Measurements from ENCODE around the gene REM1.

The REM1 gene

DNA sequence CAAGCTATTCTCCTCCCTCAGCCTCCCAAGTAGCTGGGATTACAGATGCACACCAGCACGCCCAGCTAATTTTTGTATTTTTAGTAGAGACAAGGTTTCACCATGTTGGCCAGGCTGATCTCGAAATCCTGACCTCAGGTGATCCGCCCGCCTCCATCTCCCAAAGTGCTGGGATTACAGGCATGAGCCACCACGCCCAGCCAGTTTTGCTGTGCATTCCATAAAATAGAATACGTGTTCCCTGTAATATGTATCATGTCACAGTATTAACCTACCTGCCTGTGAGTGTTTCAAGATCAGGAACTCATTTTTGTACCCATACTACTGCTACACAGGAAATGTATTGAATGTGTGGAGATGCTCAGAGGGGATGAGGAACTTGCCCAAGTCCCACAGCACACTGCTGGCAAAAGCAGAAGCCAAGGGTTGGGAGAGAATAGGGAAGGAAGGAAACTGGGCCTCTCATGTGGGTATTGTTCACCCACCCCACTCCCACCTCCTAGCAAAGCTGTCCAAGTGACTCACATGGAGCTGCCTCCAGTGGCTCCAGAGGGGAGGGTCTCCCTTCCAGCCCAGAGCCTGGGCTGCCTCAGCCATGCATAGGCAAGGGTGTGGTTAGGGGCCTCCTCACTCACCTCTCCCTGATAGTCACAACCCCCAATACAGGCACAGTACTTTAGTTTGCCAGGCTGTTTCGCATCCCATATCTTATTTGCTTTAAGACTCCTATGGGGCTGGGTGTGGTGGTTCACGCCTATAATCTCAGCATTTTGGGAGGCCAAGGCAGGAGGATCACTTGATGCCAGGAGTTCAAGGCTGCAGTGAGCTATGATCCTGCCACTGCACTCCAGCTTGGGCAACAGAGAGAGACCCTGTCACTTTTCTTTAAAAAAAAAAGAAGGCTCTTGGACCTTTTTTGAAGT, 48.5 kb downstream of the REM1 start:
- DNase-seq (ENCODE audit: low read depth, low spot score) = no peak

DNA sequence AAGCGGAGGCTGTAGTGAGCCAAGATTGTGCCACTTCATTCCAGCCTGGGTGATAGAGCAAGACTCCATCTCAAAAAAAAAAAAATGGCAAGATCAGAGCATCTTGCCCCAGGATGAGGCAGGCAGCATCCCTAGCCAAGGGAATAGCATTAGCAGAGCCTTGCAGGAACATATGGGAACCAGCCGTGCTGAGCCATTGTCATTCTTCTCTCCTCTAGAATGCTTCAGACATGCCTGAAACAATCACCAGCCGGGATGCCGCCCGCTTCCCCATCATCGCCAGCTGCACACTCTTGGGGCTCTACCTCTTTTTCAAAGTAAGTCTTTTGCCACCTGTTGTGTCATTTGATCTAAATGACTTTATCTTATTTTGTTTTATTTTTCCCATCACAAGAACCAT, 52.2 kb downstream of the REM1 start:
- DNase-seq (ENCODE audit: low read depth, low spot score) = no peak

Measured in brain pericyte (primary cell).